ENCODE measurements around the gene CTIF.

DNA sequence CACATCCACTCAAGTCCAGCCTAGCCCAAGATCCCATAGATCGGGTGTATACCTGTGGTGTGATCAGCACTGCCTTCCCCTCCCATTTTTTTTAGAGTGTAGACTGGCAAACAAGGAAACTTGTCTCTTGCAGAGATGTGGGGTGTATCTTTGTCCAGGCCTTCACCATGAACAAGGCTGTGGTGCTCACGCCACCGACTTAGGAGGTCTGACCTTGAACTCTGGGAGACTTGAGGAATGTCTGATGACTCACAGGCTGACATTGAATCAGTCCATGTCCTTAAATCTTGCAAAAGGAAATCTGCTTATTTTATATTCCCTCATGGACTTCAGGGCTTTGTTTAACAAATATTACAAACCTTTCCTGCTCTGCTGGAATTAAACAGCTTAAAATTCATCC, 4.5 kb upstream of the CTIF start:
- TF ChIP-seq TCF12 (IDR thresholded peaks at IDR 0.05; ENCODE audit: low read depth): no peak
- TF ChIP-seq FOXM1 (IDR thresholded peaks at IDR 0.05; ENCODE audit: borderline replicate concordance, low read depth): no peak
- TF ChIP-seq EP300 (IDR thresholded peaks at IDR 0.05; ENCODE audit: borderline replicate concordance): no peak
